Measurements from ENCODE around the gene TBRG4.

Gene TBRG4

DNA sequence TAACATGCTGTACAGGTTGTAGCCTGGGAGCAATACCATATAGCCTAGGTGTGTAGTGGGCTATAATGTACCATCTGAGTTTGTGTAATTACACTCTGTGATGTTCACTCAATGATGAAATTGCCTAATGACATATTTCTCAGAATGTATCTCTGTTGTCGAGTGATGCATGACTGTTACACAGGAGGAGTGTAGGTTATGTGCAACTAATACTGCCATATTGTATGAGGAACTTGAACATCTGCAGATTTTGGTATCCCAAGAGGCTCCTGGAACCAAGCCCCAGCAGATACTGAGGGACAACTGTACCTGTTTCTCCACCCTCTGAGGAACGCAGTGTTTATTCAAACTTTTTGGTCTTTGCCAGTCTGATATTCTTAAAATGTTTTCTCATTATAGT lies 61.3 kb downstream of the TBRG4 start:
- DNase-seq, result no peak

All from femur (tissue), 1 donor.